ENCODE data around the gene ANLN. TPM values are rescaled to one million over a fixed set of nuclear protein-coding genes. Genes with fewer than 3 reads are reported as not detected.

ANLN gene
- total RNA-seq, 1 experiment from 2014 or later: 130 TPM

DNA sequence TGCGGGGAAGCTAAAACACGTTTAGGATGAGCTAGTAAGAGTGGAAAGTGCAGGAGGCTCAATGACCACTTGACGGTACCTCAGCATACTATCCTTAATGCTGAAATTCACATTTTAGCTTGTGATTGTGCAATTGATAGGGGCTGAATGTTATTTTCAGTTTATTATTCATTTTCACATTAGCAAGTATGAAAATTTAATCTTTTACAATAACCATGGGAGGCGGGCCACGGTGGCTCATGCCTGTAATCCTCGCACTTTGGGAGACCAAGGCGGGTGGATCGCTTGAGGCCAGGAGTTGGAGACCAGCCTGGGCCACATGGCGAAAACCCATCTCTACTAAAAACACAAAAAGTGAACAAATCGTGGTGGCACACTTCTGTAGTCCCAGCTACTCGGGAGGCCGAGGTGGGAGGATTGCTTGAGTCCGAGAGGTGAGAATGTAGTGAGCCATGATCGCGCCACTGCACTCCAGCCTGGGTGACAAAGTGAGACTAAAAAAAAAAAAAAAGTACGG is 22.0 kb upstream of the ANLN start:
- Histone ChIP-seq H4K20me1 (ENCODE audit: insufficient read depth) (no peaks in the 10 kb centered on the region), H2AFZ (ENCODE audit: low read depth, low read length, poor library complexity, severe bottlenecking) (peak overlapping the region; percentile 95), H3K4me1 (ENCODE audit: control insufficient read depth in 1 of 2, insufficient read depth in 2 of 2, low read length in 2 of 2) (peaks cover 0 to 19% of the 10 kb centered on the region in 2 experiments; a peak in 1 of 4 replicates), H3K9ac (ENCODE audit: low read length) (peak overlapping the region; percentile 79), H3K4me2 (ENCODE audit: low read length) (peak overlapping the region; percentile 91), H3K27me3 (ENCODE audit: insufficient read depth, low read length) (no peaks in the 10 kb centered on the region), H3K9me3 (ENCODE audit: control insufficient read depth in 1 of 2, insufficient read depth in 1 of 2, low read depth in 1 of 2, low read length in 2 of 2) (no peaks in the 10 kb centered on the region), H3K27ac (ENCODE audit: low read depth, low read length) (no peak overlapping the region; the same call in 1 of the 2 replicates), H3K36me3 (ENCODE audit: control insufficient read depth in 1 of 2, insufficient read depth in 2 of 2, low read length in 2 of 2) (no peaks in the 10 kb centered on the region), H3K4me3 (replicated peaks in 1 of 2; ENCODE audit: low read depth in 1 of 2, low read length in 2 of 2) (peak overlapping the region; percentile 60 to 76), H3K79me2 (ENCODE audit: insufficient read depth, low read length) (0 out of 2 replicates have a peak, but pooled peaks cover 4% of the 10 kb centered on the region), H3K9me2 (ENCODE audit: insufficient read depth) (no peaks in the 10 kb centered on the region)
- ChIA-PET POLR2A (interaction anchor here (1.1 kb wide), 1 partner anchor 21 kb away, joined by 7 read pairs; the partner anchor contains the start of gene ANLN), RAD21 (ENCODE audit: low non-redundant PET in 1 of 2, low total read pairs in 2 of 2, uncharacterized antibody in 2 of 2, unreplicated experiment in 2 of 2) (interaction anchor here in 1 of 2 experiments (0.7 kb wide), 1 partner anchor 21 kb away, joined by 3 read pairs; no protein-coding TSS in a partner anchor), CTCF (interaction anchor here (1.4 to 2.0 kb wide), 4 partner anchors 10 to 48 kb away, joined by 3 to 9 read pairs (median 6); no protein-coding TSS in a partner anchor)
- peak; percentile 50 for ATAC-seq
- DNase-seq (ENCODE audit: low read depth, low spot score): no peak
- no TSS peak for BruUV-seq (replicated peaks)
- no peak for TF ChIP-seq ZNF274 (IDR thresholded peaks at IDR 0.05; ENCODE audit: low read depth, low read length)
- TF ChIP-seq ZFX (IDR thresholded peaks at IDR 0.05): no peak
- no peak for TF ChIP-seq SIN3A (IDR thresholded peaks at IDR 0.05; ENCODE audit: low read depth)
- no peak for TF ChIP-seq JUND (IDR thresholded peaks at IDR 0.05)
- TF ChIP-seq RAD21 (IDR thresholded peaks at IDR 0.05; ENCODE audit: low read depth): no peak
- TF ChIP-seq, protein P1, sequence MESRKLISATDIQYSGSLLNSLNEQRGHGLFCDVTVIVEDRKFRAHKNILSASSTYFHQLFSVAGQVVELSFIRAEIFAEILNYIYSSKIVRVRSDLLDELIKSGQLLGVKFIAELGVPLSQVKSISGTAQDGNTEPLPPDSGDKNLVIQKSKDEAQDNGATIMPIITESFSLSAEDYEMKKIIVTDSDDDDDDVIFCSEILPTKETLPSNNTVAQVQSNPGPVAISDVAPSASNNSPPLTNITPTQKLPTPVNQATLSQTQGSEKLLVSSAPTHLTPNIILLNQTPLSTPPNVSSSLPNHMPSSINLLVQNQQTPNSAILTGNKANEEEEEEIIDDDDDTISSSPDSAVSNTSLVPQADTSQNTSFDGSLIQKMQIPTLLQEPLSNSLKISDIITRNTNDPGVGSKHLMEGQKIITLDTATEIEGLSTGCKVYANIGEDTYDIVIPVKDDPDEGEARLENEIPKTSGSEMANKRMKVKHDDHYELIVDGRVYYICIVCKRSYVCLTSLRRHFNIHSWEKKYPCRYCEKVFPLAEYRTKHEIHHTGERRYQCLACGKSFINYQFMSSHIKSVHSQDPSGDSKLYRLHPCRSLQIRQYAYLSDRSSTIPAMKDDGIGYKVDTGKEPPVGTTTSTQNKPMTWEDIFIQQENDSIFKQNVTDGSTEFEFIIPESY (IDR thresholded peaks at IDR 0.05; ENCODE audit: extremely low read depth, insufficient replicate concordance, low read length): no peak
- TF ChIP-seq FOSL1 (IDR thresholded peaks at IDR 0.05; ENCODE audit: low read depth): no peak
- no peak for TF ChIP-seq POLR2AphosphoS5 (IDR thresholded peaks at IDR 0.05; ENCODE audit: low read depth, low read length)
- intact Hi-C loops (cut with micrococcal nuclease): no loop called here
